ENCODE measurements around the gene RBPJL. TPM values are rescaled to one million over a fixed set of nuclear protein-coding genes. Genes with fewer than 3 reads are reported as not detected.

Gene RBPJL
- total and polyA plus RNA-seq, 2 of the 8 experiments (the other 6 are each of a cell fraction or from before 2014, with no cell fraction given): 0.67 to 1.3 TPM

DNA sequence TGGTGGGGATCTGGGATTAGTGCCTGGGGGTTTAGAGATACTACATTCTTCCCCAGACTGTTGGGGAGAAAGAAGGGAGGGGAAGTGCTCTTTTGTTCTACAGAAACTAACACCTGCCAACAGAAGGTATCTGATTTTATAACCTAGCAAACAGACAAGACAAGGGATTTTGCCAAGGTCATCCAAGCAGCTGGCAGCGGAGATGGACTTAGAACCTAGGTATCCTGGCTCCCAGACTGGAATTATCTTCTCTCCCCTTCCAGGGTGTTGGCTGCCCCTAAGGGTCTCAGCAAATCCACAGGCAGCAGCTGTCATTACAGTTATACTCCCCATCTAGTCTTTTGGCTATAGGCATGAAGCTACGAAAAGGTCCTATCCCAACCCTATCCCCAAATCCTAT lies 33.2 kb downstream of the RBPJL start (continued):
- TF ChIP-seq GABPA (IDR thresholded peaks at IDR 0.05; ENCODE audit: borderline replicate concordance, insufficient read depth, low read length): no peak
- TF ChIP-seq JUN (IDR thresholded peaks at IDR 0.05; ENCODE audit: low read depth, low read length): no peak
- TF ChIP-seq GTF2F1 (IDR thresholded peaks at IDR 0.05; ENCODE audit: borderline replicate concordance, low read depth, low read length): no peak
- no peak for TF ChIP-seq RNF2 (IDR thresholded peaks at IDR 0.05; ENCODE audit: borderline replicate concordance, low read depth, low read length, missing control alignments, poor library complexity, severe bottlenecking)
- no peak for TF ChIP-seq SIRT6 (IDR thresholded peaks at IDR 0.05; ENCODE audit: low read length)
- TF ChIP-seq CBX8 (IDR thresholded peaks at IDR 0.05; ENCODE audit: borderline replicate concordance, low read depth, low read length): no peak
